ENCODE measurements around the gene SNRPB2. TPM values are rescaled to one million over a fixed set of nuclear protein-coding genes. Genes with fewer than 3 reads are reported as not detected.

SNRPB2 gene
- total RNA-seq, 1 donor from 2014 or later: 94.7 TPM

DNA sequence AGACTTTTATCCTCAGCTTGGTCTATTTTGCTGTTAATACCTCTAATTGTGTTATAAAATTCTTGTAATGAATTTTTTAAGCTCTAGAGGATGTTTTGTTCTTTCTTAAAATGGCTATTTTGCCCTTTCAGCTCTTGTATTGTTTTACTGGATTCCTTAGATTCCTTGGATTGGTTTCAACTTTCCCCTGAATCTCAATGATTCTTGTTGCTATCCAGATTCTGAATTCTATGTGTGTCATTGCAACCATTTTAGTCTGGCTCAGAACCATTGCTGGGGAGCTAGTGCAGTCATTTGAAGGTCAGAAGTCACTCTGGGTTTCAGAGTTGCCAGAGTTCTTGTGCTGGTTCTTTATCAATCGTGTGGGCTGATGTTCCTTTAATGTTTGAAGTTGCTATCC lies 55.4 kb downstream of the SNRPB2 start:
- DNase-seq (ENCODE audit: low read depth, low spot score): no peak
- Mint-ChIP-seq H3K4me1 (no peaks in the 10 kb centered on the region), H3K27me3 (ENCODE audit: low read depth) (peaks cover 21% of the 10 kb centered on the region), H3K9me3 (peaks cover 19% of the 10 kb centered on the region), H3K27ac (ENCODE audit: unreplicated experiment) (no peak overlapping the region), H3K36me3 (ENCODE audit: low read depth) (peaks cover 6% of the 10 kb centered on the region), H3K4me3 (no peak overlapping the region)
- TF ChIP-seq, protein P1, sequence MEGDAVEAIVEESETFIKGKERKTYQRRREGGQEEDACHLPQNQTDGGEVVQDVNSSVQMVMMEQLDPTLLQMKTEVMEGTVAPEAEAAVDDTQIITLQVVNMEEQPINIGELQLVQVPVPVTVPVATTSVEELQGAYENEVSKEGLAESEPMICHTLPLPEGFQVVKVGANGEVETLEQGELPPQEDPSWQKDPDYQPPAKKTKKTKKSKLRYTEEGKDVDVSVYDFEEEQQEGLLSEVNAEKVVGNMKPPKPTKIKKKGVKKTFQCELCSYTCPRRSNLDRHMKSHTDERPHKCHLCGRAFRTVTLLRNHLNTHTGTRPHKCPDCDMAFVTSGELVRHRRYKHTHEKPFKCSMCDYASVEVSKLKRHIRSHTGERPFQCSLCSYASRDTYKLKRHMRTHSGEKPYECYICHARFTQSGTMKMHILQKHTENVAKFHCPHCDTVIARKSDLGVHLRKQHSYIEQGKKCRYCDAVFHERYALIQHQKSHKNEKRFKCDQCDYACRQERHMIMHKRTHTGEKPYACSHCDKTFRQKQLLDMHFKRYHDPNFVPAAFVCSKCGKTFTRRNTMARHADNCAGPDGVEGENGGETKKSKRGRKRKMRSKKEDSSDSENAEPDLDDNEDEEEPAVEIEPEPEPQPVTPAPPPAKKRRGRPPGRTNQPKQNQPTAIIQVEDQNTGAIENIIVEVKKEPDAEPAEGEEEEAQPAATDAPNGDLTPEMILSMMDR (conservative IDR thresholded peaks at IDR 0.05): no peak

Other genes starting within 250 kb of the SNRPB2 start
- 8.8 and 9.4 TPM in 2 replicates for gene KIF16B, start 156.6 kb upstream of the SNRPB2 start, total RNA-seq
- not detected in 2 replicates for gene OTOR, start 18.3 kb downstream of the SNRPB2 start, total RNA-seq

Data from neural crest cell (in vitro differentiated cells).